ENCODE results near the gene IHH.

The IHH gene

GRCh38 chr2:219076253-219076652 is 15.5 kb upstream of the IHH start:
- no peak for DNase-seq (ENCODE audit: extremely low read depth in 1 of 2, low read depth in 1 of 2)

DNA sequence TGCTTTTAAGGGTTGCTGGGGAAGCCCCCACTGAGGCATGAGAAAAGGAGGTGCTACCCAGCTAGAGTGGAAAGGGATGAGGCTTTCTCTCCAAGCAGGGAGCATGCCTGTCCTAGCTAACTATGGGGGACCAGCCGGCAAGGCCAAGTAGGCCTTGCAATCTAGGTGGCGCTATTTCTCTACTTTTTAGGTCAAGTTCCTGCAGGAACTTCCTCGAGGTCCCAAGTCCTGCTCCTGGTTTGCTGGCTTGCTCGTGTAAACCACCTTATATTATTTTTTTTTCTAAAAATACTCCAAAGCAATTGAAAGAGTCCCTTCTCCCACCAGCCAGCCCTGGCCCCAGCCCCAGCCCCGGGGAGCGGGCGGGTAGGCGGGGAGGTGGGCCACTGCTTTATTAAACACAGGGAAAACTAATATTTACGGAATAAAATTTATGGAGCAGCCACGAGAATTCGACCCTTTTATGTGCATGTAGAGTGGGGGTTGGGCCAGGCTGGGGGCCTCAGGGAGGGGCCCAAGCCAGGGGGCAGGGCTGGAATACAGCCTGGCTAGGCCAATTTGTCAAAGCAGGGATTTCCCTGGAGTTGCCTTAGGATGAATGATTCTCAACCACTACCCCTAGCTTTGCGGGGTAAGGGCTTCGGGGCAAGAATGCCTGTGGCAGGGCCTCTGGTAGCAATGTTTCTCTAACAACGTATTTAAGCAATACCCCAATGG is 12.8 kb upstream of the IHH start:
- DNase-seq (ENCODE audit: extremely low read depth in 1 of 2, low read depth in 1 of 2) = no peak

DNA sequence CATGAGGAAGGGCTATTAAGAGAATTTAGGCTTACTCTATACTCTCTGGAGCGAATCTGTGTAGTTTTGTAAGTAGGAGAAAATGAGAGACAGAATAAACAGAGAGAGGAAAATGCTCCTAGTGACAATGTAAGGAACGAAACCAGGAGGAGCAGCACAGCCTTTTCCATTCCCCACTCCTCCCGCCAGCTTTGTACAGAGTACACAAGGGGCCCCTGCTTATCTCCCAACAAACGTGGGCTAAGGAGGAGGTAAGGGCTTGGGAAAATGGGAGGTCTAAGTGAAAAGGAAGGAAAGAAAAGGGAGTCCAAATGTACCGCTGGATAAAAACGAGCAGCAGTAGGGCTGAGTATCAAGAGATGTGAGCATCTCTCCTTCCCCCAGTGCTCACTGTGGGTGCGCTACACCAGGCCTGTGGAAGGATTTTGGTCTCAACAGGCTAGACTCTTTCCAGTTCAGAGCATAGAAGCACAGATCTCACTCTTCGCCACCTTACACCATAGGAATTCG is 12.1 kb upstream of the IHH start:
- no peak for DNase-seq (ENCODE audit: extremely low read depth in 1 of 2, low read depth in 1 of 2)

DNA sequence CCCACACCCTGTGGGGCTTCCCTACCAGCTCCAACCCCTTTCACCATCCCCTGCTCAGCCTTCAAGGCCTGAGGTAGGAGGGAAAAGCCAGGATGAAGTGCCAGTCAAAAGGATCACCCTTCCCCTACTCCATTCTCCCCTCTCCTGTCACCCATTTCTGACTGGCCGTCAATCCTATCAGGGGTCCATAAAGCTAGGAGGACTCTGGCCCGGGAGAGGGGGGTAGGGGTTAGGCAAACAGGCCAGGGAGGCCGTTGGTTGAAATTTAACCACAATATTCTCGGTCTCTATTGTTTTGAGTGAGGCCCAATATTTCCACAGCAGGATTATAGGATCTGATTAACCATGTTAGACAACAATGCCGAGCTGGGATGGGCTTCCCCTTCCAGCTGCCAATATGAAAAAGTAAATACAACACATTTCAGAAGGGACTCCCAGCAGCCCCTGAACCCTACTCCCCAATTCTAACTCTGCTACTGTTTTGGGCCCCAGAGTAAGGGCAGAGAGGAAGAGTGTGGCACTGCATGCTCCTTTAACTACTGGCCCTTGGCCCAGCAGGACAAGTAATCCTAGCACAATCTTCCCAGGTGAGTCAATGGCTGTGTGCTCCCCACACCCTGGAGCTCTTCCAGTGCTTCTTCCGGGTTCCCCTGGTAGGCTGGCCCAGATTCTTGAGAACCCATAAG is 10.6 kb upstream of the IHH start:
- no peak for DNase-seq (ENCODE audit: extremely low read depth in 1 of 2, low read depth in 1 of 2)

DNA sequence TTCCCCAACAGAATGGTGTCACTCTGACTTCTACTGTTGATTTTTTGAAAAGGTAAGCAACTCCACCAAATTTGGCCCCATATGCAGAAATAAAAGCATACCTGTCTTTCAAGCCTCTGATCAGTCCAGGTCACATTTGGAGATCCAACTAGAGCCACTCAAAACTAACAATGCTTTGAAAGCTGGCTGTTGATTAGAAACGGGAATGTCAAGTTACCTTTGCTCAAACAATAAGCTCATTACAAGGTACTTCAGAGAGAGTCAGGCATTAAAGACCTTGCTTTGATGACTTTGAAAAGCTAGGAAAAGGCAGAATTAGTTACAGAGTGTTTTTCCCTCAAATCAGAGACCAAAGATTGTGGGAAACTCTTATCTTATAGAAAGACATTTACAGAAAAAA is 4.8 kb upstream of the IHH start:
- DNase-seq (ENCODE audit: extremely low read depth in 1 of 2, low read depth in 1 of 2) = no peak

DNA sequence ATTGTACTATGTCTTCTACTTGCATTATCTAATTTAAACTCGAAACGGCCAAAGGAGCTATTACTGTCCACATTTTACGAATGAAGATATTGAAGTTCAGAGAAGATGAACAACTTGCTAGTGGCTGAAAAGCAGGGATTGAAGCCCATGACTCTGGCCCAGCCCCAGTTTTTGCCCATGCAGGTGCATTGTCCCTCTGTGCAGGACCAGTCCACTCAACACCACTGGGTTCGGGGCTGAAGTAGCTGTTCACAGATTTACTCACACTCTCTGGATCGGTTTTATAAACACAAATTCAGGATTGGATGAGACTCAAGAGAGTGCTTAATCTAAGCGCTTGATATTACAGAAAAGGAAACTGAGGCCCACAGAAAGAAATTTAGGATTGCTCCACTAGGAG is 1.4 kb upstream of the IHH start:
- DNase-seq (ENCODE audit: extremely low read depth in 1 of 2, low read depth in 1 of 2) = no peak

GRCh38 chr2:219059725-219060682 is 717 bp downstream of the IHH start:
- DNase-seq (ENCODE audit: extremely low read depth in 1 of 2, low read depth in 1 of 2) = no peak

GRCh38 chr2:219059375-219059724 is 1.4 kb downstream of the IHH start:
- no peak for DNase-seq (ENCODE audit: extremely low read depth in 1 of 2, low read depth in 1 of 2)

DNA sequence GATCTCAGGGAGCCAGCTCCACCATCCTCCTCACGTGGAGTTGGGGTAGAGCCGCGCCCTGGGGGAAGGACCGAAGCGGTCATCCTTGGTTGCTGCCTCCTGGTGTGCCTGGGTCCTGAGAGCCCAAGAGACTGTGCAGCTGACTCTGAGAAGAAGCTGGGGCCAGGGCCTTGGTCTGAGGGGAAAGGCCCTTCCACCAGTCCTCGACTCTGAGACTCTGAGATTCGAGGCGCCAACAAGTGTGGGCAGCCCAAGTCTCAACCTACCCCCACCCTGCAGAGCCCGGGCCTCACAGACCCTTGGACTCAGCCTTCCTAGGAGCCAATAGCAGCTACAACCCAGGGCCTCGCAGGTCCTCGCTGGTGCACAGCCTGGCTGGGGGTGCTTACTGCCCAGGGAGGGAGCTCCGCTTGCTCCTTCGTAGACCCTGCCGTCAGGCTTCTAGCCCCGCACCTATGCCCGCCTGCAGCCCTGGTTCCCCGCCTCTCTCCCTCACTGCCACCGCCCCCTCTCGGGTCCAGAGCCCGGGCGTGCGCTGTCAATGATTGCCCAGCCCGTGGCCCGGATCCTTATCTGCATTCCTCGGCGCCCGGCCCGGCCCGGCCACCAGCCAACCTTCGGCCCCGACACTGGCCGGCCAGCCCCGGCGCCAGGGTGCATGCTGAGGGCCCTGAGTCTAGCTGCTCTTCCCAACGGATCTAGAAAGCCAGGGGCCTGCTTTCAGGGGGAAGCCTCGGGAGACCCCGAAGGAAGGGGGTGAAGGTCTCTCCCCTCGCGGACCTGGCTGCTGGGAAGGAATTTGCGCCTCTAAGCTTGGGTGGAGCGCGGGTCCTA is 2.0 kb downstream of the IHH start:
- DNase-seq (ENCODE audit: extremely low read depth in 1 of 2, low read depth in 1 of 2) = no peak

GRCh38 chr2:219057709-219058540 is 2.8 kb downstream of the IHH start:
- DNase-seq (ENCODE audit: extremely low read depth in 1 of 2, low read depth in 1 of 2) = peak; percentile 34 to 67

- DNase-seq (ENCODE audit: extremely low read depth in 1 of 2, low read depth in 1 of 2) = no peak
Observed at GRCh38 chr2:219056896-219057708, 3.6 kb downstream of the IHH start.

- no peak for DNase-seq (ENCODE audit: extremely low read depth in 1 of 2, low read depth in 1 of 2)
Observed at GRCh38 chr2:219056176-219056895, 4.4 kb downstream of the IHH start.

DNA sequence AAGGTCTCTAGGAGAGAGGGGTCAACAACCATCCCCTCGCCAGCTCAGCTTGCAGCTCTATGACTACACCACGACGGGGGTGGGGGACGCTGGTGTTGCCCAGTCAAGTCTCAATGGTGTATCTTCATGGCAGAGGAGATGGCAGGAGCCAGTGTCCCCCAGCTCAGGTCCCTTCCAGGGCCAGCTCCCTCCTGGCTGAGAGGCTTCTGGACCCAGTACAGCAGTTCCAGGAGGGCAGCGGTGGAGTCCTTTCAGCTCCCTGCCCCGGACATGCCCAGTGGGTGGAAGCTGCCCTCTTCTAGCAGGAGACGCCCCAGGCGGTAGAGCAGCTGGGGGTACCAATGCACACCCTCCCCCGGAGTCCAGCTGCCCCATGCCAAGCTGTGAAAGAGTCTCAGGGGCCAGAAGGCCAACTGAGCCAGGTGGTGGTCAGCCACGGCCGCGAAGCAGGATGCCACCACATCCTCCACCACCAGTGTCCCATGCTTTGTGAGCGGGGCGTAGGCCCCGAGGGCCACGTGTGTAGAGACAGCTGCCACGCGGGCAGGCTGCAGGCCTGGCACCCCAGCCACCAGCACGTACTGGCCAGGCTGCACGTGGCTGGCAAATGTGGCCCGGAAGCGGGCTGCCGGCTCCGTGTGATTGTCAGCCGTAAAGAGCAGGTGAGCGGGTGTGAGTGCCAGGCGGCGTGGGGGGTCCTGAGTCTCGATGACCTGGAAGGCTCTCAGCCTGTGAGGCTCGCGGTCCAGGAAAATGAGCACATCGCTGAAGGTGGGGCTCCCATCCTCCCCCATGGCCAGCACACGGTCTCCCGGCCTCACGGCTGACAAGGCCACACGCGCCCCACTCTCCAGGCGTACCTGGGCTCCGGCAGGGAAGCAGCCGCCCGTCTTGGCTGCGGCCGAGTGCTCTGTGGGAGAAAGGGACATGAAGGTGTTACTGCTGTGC is 5.5 kb downstream of the IHH start:
- no peak for DNase-seq (ENCODE audit: extremely low read depth in 1 of 2, low read depth in 1 of 2)

- no peak for DNase-seq (ENCODE audit: extremely low read depth in 1 of 2, low read depth in 1 of 2)
Observed at GRCh38 chr2:219049282-219049681, 11.4 kb downstream of the IHH start.

DNA sequence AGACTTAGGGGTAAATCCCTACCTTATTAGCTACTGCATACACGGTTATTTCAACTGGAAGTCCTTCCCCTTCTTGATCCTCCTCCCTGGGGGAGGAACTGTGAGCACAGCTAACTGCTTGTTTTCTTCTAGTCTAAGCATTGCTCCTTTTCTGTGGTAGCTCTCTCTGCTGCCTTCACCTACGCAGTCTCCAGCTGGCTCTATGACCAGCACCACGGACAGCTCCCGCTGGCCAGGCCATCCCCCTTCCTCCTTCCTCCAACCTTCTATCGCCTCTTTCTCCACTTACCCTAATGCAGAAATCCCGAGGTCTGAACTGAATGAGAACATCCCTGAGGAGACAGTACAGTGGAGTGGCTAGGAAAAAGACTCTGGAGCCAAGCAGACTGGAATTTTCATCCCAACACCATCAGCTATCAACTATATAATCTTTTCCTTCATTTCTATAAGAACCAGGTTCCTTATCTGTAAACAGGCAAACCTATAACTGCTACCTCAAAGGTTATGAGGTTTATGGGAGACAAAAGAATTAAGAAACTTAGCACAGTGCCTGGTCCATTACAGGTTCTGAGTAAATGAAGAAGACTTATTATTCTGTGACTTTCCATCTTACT is 14.7 kb downstream of the IHH start:
- DNase-seq (ENCODE audit: extremely low read depth in 1 of 2, low read depth in 1 of 2) = no peak

- no peak for DNase-seq (ENCODE audit: extremely low read depth in 1 of 2, low read depth in 1 of 2)
Observed at GRCh38 chr2:219042750-219043149, 18.0 kb downstream of the IHH start.

- no peak for DNase-seq (ENCODE audit: extremely low read depth in 1 of 2, low read depth in 1 of 2)
Observed at GRCh38 chr2:219042157-219042556, 18.6 kb downstream of the IHH start.

All from activated CD8-positive, alpha-beta memory T cell treated with anti-CD3 and anti-CD28 coated beads for 1 hour (primary cell).